SW480 (cell line): ENCODE results near the gene DNMBP.
"Not testable (repeated sequence)": the region's sequence is repeated elsewhere in the genome, so short reads cannot be mapped to it uniquely, and the experiment has no call there.

ENCODE experiments used
- DNase-seq: peaks from one replicate; pipeline ENCODE4 v3.0.0-alpha.2; 2016; ENCODE audit warnings: low spot score

DNMBP gene

DNA sequence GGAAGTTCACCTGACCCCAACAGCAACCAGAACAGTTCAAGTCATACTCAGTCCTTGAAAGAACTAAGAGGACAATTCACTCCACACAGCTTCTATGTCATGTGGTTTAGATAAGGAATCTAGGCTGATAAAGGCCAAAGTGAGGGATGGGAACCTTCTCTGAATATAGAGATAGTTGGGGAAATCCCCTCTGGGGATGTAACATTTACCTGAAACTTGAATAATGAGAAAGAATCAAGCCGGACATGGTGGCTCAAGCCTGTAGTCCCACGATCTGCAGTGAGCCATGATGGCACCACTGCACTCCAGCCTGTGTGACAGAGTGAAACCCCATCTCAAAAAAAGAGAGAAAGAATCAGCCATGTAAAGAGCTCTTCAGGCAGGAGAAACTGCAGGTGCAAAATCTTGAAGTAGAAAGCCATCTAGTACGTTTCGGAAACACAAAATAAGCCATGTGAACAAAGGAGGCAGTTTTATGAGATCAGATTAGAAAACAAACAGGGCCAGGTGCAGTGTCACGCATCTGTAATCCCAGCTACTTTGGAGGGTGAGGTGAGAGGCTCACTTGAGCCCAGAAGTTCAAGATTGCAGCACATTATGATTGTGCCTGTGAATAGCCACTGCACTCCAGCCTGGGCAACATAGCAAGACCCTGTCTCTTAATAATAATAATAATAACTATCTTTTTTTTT lies 4.5 kb upstream of the DNMBP start:
- no peak for DNase-seq

DNA sequence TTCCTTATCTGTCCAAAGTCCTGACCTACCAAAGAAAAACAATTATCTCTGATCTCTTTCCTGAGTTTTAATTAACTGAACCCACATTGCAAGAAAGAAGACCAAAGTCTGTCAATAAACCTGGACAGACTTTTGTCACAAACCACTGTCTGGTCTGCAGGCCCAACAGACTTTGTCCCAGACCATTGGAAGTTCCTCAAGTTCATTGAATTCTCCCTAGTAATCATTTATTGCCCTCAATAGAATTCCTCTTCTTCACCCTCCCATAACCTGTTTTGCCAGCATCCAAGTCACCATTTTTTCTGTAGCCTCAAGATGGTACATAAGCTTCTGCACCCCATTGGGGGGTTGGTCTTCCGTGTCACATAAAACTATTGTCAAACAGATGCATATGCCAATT lies 3.9 kb upstream of the DNMBP start:
- DNase-seq = no peak

DNA sequence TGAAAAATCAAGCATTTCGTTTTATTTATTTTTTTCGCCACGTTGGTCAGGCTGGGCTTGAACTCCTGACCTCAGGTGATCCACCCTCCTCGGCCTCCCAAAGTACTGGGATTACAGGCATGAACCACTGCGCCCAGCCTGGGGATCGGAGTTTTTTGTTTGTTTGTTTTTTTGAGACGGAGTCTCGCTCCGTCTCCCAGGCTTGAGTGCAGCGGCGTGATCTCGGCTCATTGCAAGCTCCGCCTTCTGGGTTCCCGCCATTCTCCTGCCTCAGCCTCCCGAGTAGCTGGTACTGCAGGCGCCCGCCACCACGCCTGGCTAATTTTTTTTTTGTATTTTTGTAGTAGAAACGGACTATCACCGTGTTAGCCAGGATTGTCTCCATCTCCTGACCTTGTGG lies 2.2 kb upstream of the DNMBP start:
- not testable (repeated sequence) for DNase-seq

DNA sequence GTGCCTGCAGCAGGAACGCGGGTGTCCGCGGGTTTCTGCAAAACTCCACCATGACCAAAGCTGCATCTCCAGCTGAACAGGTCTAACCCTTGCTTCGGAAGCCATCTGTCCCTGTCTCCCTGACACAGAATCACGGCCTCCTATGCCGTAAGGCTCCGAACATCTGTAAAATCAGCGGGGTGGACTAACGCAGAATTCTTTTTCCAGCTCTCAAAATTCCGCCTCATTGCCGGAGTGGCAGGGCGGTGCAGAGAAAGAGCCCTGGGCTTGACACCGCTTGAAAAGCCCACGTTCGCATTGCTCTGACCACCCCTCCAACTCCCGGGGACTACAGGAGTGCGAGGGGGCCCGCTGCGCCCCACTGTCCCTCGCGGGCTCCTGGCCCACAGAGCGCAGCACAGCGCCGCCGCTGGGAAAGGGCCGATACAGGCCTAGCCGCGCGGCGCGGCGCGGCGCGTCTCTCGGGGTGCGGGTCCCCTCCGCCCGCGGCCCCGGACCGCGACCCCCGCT lies 409 bp downstream of the DNMBP start:
- peak; percentile 28 for DNase-seq

DNA sequence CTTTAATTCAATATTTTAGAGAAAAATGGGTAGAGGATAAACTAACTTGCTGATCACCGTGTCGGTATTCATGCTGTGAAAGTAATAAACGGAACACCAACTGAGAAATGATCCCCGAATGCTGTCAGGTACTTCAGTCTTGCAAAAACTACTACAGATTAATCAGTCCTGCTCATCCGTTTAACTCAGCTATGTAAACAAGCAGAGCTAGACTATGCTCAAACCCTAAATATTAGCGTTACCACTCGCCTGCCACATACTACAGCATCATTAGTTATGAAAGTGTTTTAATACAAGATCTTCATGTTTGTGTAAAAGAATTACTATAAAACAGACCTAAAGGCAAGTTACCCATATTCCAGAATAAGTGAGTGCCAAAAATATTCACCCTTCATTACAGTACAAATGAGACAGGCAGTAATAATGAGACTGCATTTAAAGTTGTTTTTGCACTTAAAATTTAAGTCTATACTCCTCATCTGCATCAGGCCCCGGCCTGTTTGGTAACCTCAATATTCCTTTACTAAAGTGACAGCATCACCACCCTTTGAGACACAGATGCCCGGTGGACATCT lies 952 bp downstream of the DNMBP start:
- DNase-seq = no peak

GRCh38 chr10:100008142-100008522 lies 1.6 kb downstream of the DNMBP start:
- no peak for DNase-seq

- no peak for DNase-seq
These were observed 2.3 kb downstream of the DNMBP start for GRCh38 chr10:100007231-100008141.

DNA sequence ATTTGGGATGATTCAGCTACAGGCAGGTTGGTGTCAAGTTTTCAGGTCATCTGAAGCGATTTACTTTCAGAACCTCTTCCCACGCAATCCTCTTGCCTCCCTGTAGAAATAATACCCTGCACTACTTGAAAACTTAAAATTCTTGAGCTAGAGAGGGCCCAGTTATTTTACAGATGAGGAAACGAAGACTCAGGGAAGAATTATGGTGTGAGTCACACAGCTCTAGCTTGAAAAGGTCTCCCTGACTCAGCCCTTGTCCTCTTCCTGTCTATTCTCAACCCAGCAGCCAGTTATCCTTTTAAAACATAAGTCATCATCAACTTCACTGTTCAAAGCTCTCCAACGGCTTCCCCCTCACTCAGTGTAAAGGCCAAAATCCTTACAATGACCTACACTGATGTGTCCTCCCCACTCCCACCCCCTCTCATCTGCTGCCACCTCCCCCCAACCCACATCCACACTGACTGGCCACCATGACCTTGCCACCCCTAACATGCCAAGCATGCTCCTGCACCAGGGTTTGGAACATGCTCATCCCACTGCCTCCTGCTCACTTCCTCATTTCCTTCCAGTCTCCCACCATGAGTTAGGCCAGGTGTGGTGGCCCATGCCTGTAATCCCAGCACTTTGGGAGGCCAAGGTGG lies 3.4 kb downstream of the DNMBP start:
- DNase-seq = peak; percentile 61

GRCh38 chr10:100004805-100005510 lies 4.8 kb downstream of the DNMBP start:
- DNase-seq = no peak

DNA sequence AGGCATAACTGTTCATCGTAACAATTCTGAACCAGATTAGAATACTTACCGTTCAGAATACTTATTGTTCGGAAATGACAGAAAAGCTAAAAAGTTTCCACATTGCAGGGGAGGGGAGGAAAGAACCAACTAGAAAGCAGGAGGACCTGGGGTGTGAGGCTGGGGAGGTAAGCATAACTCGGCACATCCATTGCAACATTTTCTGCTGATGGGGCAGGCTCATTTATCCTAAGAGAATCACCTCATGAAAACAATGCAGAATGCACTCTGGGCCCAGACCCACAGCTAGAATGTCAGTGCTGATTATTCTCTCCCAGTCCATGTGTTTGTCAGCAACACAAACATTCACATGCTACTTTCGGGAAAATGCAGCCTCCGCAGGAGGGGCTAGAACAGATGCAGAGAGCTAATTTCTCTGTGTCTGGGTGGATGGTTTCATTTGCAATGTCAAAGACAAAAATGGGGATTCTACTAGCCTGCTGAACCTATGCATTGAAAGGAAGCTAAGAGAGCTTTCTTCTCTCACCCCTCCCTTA lies 9.6 kb downstream of the DNMBP start:
- no peak for DNase-seq

DNA sequence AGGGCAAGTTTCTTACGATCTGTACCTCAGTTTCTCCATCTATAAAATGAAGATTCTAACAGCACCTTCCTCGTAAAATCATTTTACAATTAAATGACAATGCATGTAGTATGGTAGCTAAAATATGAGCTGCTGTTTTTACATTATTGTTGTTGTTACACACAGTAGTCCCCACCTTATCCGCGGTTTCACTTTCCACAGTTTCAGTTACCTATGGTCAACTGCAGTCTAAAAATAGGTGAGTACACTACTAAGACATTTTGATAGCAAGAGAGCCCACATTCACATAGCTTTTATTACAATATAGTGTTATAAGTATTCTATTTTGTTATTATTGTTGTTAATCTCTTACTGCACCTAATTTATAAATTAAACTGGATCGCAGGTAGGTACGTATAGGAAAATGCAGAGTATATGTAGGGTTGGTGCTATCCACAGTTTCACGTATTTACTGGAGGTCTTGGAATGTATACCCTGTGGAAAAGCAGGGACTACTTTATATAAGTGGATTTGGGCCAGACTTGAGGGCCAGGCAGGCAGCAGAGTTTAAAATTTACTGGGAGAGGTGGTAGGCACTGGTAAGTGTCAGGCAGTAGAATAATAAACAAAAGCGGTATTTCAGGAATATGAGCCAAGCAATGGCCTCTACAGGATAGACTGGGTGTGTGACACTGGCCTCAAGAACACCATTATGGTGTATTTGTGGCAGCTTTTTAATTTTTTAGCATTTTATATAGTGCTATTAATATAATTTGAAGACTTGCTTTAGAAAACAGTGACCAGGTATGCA lies 10.2 kb downstream of the DNMBP start:
- DNase-seq = no peak

DNA sequence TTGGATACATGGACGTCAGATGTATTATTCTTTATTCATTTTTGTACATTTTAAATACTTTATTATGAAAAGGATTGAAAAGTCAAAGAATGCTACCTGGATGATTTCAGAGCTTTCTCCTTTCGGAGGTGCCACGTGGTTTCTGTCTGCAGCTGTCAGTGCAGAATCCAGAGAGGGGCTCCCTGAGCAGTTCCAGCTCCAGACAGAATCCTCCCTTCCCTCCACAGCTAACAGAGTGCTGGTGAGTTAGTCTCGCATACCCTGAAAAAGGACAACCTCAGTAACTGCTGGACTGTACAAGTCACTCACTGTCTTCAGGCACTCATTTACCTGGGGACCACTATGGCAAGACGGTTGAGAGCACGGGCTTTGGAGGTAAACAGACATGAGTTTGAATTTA lies 10.9 kb downstream of the DNMBP start:
- DNase-seq = no peak

GRCh38 chr10:99996671-99997648 lies 12.8 kb downstream of the DNMBP start:
- no peak for DNase-seq

GRCh38 chr10:99995713-99996112 lies 14.0 kb downstream of the DNMBP start:
- DNase-seq = no peak

GRCh38 chr10:99995269-99995668 lies 14.5 kb downstream of the DNMBP start:
- DNase-seq = no peak

GRCh38 chr10:99994801-99995200 lies 14.9 kb downstream of the DNMBP start:
- DNase-seq = no peak

- no peak for DNase-seq
These were observed 15.8 kb downstream of the DNMBP start for GRCh38 chr10:99993701-99994689.

DNA sequence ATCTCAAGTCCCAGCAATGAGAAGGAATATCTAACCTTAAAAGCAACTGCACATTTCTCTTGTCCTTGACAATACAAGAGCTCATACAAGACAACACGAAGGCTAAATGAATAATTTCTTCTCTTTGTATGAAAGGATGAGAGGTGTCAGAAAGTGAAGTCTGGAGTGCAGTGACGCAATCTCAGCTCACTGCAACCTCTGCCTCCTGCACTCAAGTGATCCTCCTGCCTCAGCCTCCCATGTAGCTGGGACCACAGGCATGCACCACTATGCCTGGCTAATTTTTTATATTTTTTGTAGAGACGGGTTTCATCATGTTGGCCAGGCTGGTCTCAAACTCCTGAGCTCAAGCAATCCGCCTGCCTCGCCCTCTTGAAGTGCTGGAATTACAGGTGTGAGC lies 24.1 kb downstream of the DNMBP start:
- not testable (repeated sequence) for DNase-seq
